Tracheal epithelial cell (primary cell): ENCODE data around the gene VWA5B2. TPM values are rescaled to one million over a fixed set of nuclear protein-coding genes. Genes with fewer than 3 reads are reported as not detected.

Experiments used
- total RNA-seq: library from RNA; depleted of rRNA; stranded (reverse); fragments of >200 nt; gene quantifications from 2 replicates; pipeline ENCODE4 v1.2.1, GENCODE V29; 2014

VWA5B2 gene
- total RNA-seq: not detected in 2 replicates

GRCh38 chr3:184229394-184230080 is at the start of gene VWA5B2:
VWA5B2 (plus strand) TSS chr3:184229585; CDS start chr3:184230529, 944 bp downstream.

GRCh38 chr3:184186184-184186901 is 43.0 kb upstream of the VWA5B2 start, which contains the start of gene ABCF3:
ABCF3 (plus strand) TSS chr3:184186199; CDS start chr3:184186208, 9 bp downstream.

GRCh38 chr3:184248454-184249411 is 19.3 kb downstream of the VWA5B2 start, which contains the start of gene ALG3:
ALG3 (minus strand) TSS chr3:184248962; CDS start chr3:184248940, 22 bp downstream.

GRCh38 chr3:184249412-184250166 is 20.2 kb downstream of the VWA5B2 start, which contains the start of gene EEF1AKMT4:
EEF1AKMT4 (plus strand) TSS chr3:184249672; CDS start chr3:184249695, 23 bp downstream.

GRCh38 chr3:184261270-184261853 is 32.0 kb downstream of the VWA5B2 start, which contains the start of gene CAMK2N2:
CAMK2N2 (minus strand) TSS chr3:184261553; CDS start chr3:184261285, 268 bp downstream.

GRCh38 chr3:184275961-184276910 is 46.9 kb downstream of the VWA5B2 start, which contains the start of gene ECE2:
ECE2 (plus strand) TSS chr3:184276022; CDS start chr3:184276154, 132 bp downstream.

Other genes with a start within 250 kb of the VWA5B2 start
- 14.7 and 18.3 TPM in 2 replicates for gene ABCC5, start 211.7 kb upstream of the VWA5B2 start, total RNA-seq
- not detected in 2 replicates for gene HTR3D, start 197.8 kb upstream of the VWA5B2 start, total RNA-seq
- gene HTR3C, start 176.5 kb upstream of the VWA5B2 start, total RNA-seq: not detected in 2 replicates
- gene HTR3E, start 132.5 kb upstream of the VWA5B2 start, total RNA-seq: not detected in 2 replicates
- gene EIF2B5, start 94.2 kb upstream of the VWA5B2 start, total RNA-seq: 29.6 and 39.4 TPM in 2 replicates
- gene DVL3, start 74.2 kb upstream of the VWA5B2 start, total RNA-seq: 20.7 and 29.2 TPM in 2 replicates
- 138 and 186 TPM in 2 replicates for gene AP2M1, start 54.7 kb upstream of the VWA5B2 start, total RNA-seq
- 39.3 and 65.2 TPM in 2 replicates for gene ABCF3, start 43.4 kb upstream of the VWA5B2 start, total RNA-seq
- gene ALG3, start 19.4 kb downstream of the VWA5B2 start, total RNA-seq: 47.5 and 50.3 TPM in 2 replicates
- 13.7 and 13.9 TPM in 2 replicates for gene EEF1AKMT4, start 20.1 kb downstream of the VWA5B2 start, total RNA-seq
- 0.24 TPM in 1 of 2 replicates, not detected in the other for gene CAMK2N2, start 32.0 kb downstream of the VWA5B2 start, total RNA-seq
- gene ECE2, start 46.4 kb downstream of the VWA5B2 start, total RNA-seq: under 0.01 TPM in 1 of 2 replicates, not detected in the other
- 281 and 514 TPM in 2 replicates for gene PSMD2, start 69.7 kb downstream of the VWA5B2 start, total RNA-seq
- gene EIF4G1, start 85.0 kb downstream of the VWA5B2 start, total RNA-seq: 211 and 259 TPM in 2 replicates
- gene FAM131A, start 108.0 kb downstream of the VWA5B2 start, total RNA-seq: 24.3 and 27.5 TPM in 2 replicates
- gene CLCN2, start 132.0 kb downstream of the VWA5B2 start, total RNA-seq: 2.6 and 3.1 TPM in 2 replicates
- 68.6 and 117 TPM in 2 replicates for gene POLR2H, start 132.1 kb downstream of the VWA5B2 start, total RNA-seq
- gene THPO, start 148.6 kb downstream of the VWA5B2 start, total RNA-seq: not detected in 2 replicates
- 0.48 TPM in 1 of 2 replicates, not detected in the other for gene CHRD, start 150.5 kb downstream of the VWA5B2 start, total RNA-seq